ENCODE measurements around the gene CD244. TPM values are rescaled to one million over a fixed set of nuclear protein-coding genes. Genes with fewer than 3 reads are reported as not detected.

The CD244 gene
- total and polyA plus RNA-seq, 2 donors (not counting 3 experiments of a cell fraction or from before 2014, with no cell fraction given): not detected

- no peaks in the 10 kb centered on the region for H3K27me3 ChIP-seq (ENCODE audit: control insufficient read depth in 2 of 2, insufficient read depth in 2 of 2, low read length in 2 of 2)
- CTCF ChIA-PET: no interaction called here
- H2AFZ ChIP-seq (ENCODE audit: low read depth, low read length): no peak overlapping the region
- FAIRE-seq (no peak), DNase-seq (ENCODE audit: low read depth, low spot score) (no peak)
- H3K4me1 ChIP-seq (ENCODE audit: control insufficient read depth, extremely low read depth, insufficient read depth, low read length): no peaks in the 10 kb centered on the region
- BruUV-seq (replicated peaks): no TSS peak
- H3K79me2 ChIP-seq (ENCODE audit: control insufficient read depth, insufficient read depth, low read length): no peaks in the 10 kb centered on the region
- no peaks in the 10 kb centered on the region for H3K9me3 ChIP-seq (replicated peaks; ENCODE audit: control insufficient read depth, insufficient read depth, low read length)
- H4K20me1 ChIP-seq (replicated peaks; ENCODE audit: control insufficient read depth, extremely low read depth, insufficient read depth, low read length): no peaks in the 10 kb centered on the region
- H3K4me3 ChIP-seq (replicated peaks in 1 of 3; ENCODE audit: insufficient read depth in 1 of 3, low read depth in 1 of 3, low read length in 3 of 3): no peak overlapping the region
- no peak for TF ChIP-seq JUN (IDR thresholded peaks at IDR 0.05; ENCODE audit: borderline replicate concordance, insufficient read depth, insufficient read length, low read depth)
- no peak for TF ChIP-seq EZH2 (IDR thresholded peaks at IDR 0.05; ENCODE audit: borderline replicate concordance, low read depth, low read length, severe bottlenecking)
- TF ChIP-seq CTCF (IDR thresholded peaks at IDR 0.05; ENCODE audit: extremely low read depth in 1 of 2, insufficient read depth in 1 of 2, low read depth in 1 of 2, low read length in 2 of 2): no peak
- TF ChIP-seq POLR2A (IDR thresholded peaks at IDR 0.05; ENCODE audit: low read depth, low read length): no peak
- TF ChIP-seq FOS (IDR thresholded peaks at IDR 0.05; ENCODE audit: borderline replicate concordance, insufficient read depth, low read length): no peak
- TF ChIP-seq MYC (IDR thresholded peaks at IDR 0.05; ENCODE audit: low read depth, low read length): no peak
- TF ChIP-seq GATA2 (IDR thresholded peaks at IDR 0.05; ENCODE audit: insufficient read depth, insufficient read length, low read depth, low read length): no peak
- TF ChIP-seq POLR2AphosphoS5 (IDR thresholded peaks at IDR 0.05; ENCODE audit: insufficient read depth, low read depth, low read length): no peak
- TF ChIP-seq MAX (IDR thresholded peaks at IDR 0.05; ENCODE audit: insufficient read depth, insufficient read length): no peak
- H3K36me3 ChIP-seq (ENCODE audit: control insufficient read depth in 2 of 2, extremely low read depth in 1 of 2, insufficient read depth in 2 of 2, low read length in 2 of 2): no peaks in the 10 kb centered on the region
- H3K9ac ChIP-seq (replicated peaks; ENCODE audit: extremely low read depth, insufficient read depth, low read length): no peak overlapping the region
- H3K4me2 ChIP-seq (ENCODE audit: insufficient read depth, low read length): no peak overlapping the region
- POLR2A ChIA-PET: no interaction called here
- no peak overlapping the region for H3K27ac ChIP-seq (ENCODE audit: insufficient read depth, low read depth, low read length)
- intact Hi-C loops (cut with micrococcal nuclease) (no loop called here), dilution Hi-C loops (cut with MboI; ENCODE audit: extremely low pct_ligation_motif_present, low sequenced_read_pairs) (no loop called here)
- no peaks in the 10 kb centered on the region for H3K9me1 ChIP-seq (replicated peaks; ENCODE audit: control insufficient read depth, extremely low read depth, insufficient read depth, low read length)
Observed at GRCh38 chr1:160841079-160841478, 21.6 kb downstream of the CD244 start.

All from endothelial cell of umbilical vein (primary cell).